GM12875 (cell line): ENCODE data around the gene PER3.

Source experiments
- H3K4me3 ChIP-seq: one replicate; pipeline ENCODE4 v1.5.1; 2011; ENCODE audit warnings: low read depth, low read length, control low read depth
- TF ChIP-seq, protein P1 (sequence below): IDR thresholded peaks from 2 replicates; pipeline ENCODE4 v1.5.1; 2011; ENCODE audit warnings: low read depth, mild to moderate bottlenecking, control low read depth, inconsistent platforms, low read length, moderate library complexity, borderline replicate concordance; ENCODE audit not compliant: insufficient read depth

The PER3 gene

GRCh38 chr1:7783826-7784491 is at the start of gene PER3:
Gene PER3, plus strand, starts transcription at chr1:7784291. Its CDS starts 587 bp downstream, at chr1:7784878.
- TF ChIP-seq, protein P1, sequence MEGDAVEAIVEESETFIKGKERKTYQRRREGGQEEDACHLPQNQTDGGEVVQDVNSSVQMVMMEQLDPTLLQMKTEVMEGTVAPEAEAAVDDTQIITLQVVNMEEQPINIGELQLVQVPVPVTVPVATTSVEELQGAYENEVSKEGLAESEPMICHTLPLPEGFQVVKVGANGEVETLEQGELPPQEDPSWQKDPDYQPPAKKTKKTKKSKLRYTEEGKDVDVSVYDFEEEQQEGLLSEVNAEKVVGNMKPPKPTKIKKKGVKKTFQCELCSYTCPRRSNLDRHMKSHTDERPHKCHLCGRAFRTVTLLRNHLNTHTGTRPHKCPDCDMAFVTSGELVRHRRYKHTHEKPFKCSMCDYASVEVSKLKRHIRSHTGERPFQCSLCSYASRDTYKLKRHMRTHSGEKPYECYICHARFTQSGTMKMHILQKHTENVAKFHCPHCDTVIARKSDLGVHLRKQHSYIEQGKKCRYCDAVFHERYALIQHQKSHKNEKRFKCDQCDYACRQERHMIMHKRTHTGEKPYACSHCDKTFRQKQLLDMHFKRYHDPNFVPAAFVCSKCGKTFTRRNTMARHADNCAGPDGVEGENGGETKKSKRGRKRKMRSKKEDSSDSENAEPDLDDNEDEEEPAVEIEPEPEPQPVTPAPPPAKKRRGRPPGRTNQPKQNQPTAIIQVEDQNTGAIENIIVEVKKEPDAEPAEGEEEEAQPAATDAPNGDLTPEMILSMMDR, result no peak
- peak within 1 kb of the TSS; percentile 40 for H3K4me3 ChIP-seq

- no peak overlapping the region for H3K4me3 ChIP-seq
- TF ChIP-seq, protein P1, result no peak
Observed at GRCh38 chr1:7738044-7738443, 46.0 kb upstream of the PER3 start.

DNA sequence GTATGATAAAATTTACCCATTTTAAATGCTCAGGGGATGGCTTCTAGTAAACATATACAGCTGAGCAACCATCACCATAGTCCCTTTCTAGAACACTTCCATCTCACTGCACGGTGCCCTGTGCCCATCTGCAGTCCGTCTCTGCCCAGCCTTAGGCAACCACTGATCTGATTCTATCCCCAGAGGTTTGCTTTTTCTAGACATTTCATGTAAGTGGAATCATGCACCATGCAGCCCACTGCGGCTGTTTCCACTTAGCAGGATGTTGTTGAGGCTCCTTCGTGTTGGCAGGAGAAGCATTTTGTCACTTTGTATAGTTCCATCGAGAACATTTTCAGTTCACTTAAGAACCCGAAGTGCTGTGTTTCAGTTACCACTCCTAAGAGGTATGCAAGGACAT is 40.7 kb upstream of the PER3 start:
- no peak overlapping the region for H3K4me3 ChIP-seq
- TF ChIP-seq, protein P1, result no peak

DNA sequence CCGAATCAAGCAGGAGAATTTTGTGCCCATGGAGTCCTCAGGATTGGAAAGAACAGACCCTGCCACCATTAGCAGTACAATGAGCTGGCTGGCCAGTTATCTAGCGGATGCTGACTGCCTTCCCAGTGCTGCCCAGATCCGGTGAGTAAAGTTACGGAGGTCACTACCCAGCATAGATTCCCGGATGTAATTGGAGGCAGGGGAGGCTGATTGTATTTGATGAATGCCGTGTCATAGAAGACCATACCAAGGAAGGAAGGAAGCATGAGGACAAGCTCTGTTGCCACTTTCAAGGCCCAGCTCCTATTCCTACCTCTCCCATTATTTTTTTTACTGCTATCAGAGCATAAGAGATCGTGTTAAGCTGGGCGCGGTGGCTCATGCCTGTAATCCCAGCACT is 39.2 kb upstream of the PER3 start:
- TF ChIP-seq, protein P1, result no peak
- no peak overlapping the region for H3K4me3 ChIP-seq

GRCh38 chr1:7745783-7746182 is 38.3 kb upstream of the PER3 start:
- no peak overlapping the region for H3K4me3 ChIP-seq
- TF ChIP-seq, protein P1, result no peak

- no peak overlapping the region for H3K4me3 ChIP-seq
- TF ChIP-seq, protein P1, result no peak
Observed at GRCh38 chr1:7747605-7748004, 36.5 kb upstream of the PER3 start.

DNA sequence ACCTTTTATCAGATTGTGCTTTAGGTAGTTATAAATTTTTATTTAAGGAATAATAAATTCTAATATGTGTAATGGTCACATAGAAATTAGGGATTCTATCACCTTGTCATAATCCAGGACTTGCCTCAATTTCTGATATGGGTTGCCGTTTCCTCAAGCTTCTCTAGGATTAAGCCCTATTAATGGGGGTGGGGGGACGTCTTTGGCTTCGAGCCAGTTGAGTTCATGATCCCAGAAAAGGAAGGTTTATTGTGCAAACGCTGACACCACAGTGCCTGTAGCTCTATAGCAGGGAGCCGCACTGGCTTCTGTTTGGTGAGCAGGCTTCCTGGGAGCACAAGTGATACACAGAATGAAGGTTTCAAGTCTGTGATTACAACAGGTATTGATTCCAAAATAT is 35.0 kb upstream of the PER3 start:
- TF ChIP-seq, protein P1, result no peak
- no peak overlapping the region for H3K4me3 ChIP-seq
